ENCODE data around the gene C18orf63. TPM values are rescaled to one million over a fixed set of nuclear protein-coding genes. Genes with fewer than 3 reads are reported as not detected.

The C18orf63 gene
- total and polyA plus RNA-seq, 4 donors, result not detected

DNA sequence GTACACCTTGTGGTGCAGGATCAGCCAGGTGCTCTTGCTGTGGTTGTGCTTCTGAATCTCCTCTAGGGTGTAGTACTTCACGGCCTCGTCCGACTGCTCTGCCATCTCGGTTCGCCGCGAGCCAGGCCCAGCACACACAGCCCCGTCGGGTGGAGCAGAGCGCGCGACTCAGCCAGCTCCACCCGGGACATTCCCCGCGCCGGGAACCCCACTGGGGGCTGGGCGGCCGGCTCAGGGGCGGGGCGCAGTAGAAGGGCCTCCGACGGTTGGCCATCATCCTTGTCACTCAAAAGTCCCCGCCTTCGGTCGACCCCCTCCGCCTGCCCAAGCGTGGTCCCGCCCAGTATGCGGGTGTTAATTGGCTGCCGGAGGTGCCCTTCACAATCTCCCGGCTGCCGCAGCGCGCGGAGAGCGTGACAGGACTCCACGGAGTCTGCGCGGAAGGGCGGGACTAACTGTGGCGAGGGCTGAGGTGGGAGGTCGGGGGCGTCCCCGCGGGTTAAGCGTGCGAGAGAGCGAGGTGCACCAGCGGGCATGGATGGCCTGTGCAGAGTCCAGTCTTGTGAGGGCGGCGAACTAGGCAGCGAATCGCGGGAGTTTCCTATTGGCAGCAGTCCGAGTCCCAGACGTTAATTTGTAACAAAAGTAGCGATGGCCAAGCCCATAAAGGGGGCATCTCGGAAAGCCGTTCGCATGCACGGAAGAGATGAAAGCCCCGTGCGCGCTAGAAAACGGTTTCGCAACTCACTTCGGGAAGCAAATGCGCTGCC is 23.7 kb upstream of the C18orf63 start, which contains the start of gene CYB5A:
TSS of gene CYB5A (minus strand) at position 193 of the 770 bp plus-strand sequence. CDS start at position 105, 88 bp downstream.
- peak in 1 of 2 donors; percentile 67 for TF ChIP-seq GABPA (IDR thresholded peaks at IDR 0.05 in 1 of 2, conservative IDR thresholded peaks at IDR 0.05 in 1 of 2)
- TF ChIP-seq NR2F2 (IDR thresholded peaks at IDR 0.05), result peak; percentile 92
- peak; percentile 74 for TF ChIP-seq FOXA1 (IDR thresholded peaks at IDR 0.05)
- TF ChIP-seq YY1 (IDR thresholded peaks at IDR 0.05), result peak; percentile 83
- peak; percentile 97 for TF ChIP-seq RXRA (IDR thresholded peaks at IDR 0.05)
- peak; percentile 95 to 96 for TF ChIP-seq HNF4A (conservative IDR thresholded peaks at IDR 0.05)
- peak; percentile 95 for TF ChIP-seq MAX (IDR thresholded peaks at IDR 0.05)
- TF ChIP-seq JUND (IDR thresholded peaks at IDR 0.05), result peak; percentile 67 to 69
- peak; percentile 33 to 47 for TF ChIP-seq RAD21 (IDR thresholded peaks at IDR 0.05)
- TF ChIP-seq EGR1 (IDR thresholded peaks at IDR 0.05; ENCODE audit: low read depth in 2 of 2), result peak; percentile 56 to 87
- TF ChIP-seq, protein P1, sequence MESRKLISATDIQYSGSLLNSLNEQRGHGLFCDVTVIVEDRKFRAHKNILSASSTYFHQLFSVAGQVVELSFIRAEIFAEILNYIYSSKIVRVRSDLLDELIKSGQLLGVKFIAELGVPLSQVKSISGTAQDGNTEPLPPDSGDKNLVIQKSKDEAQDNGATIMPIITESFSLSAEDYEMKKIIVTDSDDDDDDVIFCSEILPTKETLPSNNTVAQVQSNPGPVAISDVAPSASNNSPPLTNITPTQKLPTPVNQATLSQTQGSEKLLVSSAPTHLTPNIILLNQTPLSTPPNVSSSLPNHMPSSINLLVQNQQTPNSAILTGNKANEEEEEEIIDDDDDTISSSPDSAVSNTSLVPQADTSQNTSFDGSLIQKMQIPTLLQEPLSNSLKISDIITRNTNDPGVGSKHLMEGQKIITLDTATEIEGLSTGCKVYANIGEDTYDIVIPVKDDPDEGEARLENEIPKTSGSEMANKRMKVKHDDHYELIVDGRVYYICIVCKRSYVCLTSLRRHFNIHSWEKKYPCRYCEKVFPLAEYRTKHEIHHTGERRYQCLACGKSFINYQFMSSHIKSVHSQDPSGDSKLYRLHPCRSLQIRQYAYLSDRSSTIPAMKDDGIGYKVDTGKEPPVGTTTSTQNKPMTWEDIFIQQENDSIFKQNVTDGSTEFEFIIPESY (IDR thresholded peaks at IDR 0.05), result peak; percentile 91
- peak; percentile 98 for TF ChIP-seq SP1 (IDR thresholded peaks at IDR 0.05)
- TF ChIP-seq, protein P2, sequence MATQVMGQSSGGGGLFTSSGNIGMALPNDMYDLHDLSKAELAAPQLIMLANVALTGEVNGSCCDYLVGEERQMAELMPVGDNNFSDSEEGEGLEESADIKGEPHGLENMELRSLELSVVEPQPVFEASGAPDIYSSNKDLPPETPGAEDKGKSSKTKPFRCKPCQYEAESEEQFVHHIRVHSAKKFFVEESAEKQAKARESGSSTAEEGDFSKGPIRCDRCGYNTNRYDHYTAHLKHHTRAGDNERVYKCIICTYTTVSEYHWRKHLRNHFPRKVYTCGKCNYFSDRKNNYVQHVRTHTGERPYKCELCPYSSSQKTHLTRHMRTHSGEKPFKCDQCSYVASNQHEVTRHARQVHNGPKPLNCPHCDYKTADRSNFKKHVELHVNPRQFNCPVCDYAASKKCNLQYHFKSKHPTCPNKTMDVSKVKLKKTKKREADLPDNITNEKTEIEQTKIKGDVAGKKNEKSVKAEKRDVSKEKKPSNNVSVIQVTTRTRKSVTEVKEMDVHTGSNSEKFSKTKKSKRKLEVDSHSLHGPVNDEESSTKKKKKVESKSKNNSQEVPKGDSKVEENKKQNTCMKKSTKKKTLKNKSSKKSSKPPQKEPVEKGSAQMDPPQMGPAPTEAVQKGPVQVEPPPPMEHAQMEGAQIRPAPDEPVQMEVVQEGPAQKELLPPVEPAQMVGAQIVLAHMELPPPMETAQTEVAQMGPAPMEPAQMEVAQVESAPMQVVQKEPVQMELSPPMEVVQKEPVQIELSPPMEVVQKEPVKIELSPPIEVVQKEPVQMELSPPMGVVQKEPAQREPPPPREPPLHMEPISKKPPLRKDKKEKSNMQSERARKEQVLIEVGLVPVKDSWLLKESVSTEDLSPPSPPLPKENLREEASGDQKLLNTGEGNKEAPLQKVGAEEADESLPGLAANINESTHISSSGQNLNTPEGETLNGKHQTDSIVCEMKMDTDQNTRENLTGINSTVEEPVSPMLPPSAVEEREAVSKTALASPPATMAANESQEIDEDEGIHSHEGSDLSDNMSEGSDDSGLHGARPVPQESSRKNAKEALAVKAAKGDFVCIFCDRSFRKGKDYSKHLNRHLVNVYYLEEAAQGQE (IDR thresholded peaks at IDR 0.05), result peak; percentile 84
- peak; percentile 69 for TF ChIP-seq FOXA2 (IDR thresholded peaks at IDR 0.05)
- TF ChIP-seq ATF3 (IDR thresholded peaks at IDR 0.05), result peak; percentile 47
- no peak for TF ChIP-seq CTCF (IDR thresholded peaks at IDR 0.05; ENCODE audit: low read depth, low read length, missing input control)
- TF ChIP-seq HNF4G (IDR thresholded peaks at IDR 0.05), result peak; percentile 87
- peak; percentile 96 for TF ChIP-seq TAF1 (conservative IDR thresholded peaks at IDR 0.05)
- DNase-seq (ENCODE audit: low spot score), result peak; percentile 99
- Histone ChIP-seq H3K27me3 (ENCODE audit: control insufficient read depth in 4 of 4, insufficient read depth in 4 of 4, low read length in 3 of 4) (no peaks in the 10 kb centered on the region), H3K4me1 (ENCODE audit: control insufficient read depth in 4 of 4, insufficient read depth in 4 of 4, low read length in 3 of 4) (peaks cover 0 to 22% (median 2%) of the 10 kb centered on the region in 4 donors), H3K27ac (ENCODE audit: low read depth in 1 of 2, low read length in 2 of 2) (peak within 1 kb of the TSS; percentile 83 to 92), H3K9ac (ENCODE audit: low read depth in 1 of 2, low read length in 2 of 2) (peak within 1 kb of the TSS; percentile 63 to 89), H3K36me3 (ENCODE audit: control insufficient read depth in 4 of 4, insufficient read depth in 3 of 4, low read depth in 1 of 4, low read length in 3 of 4) (peaks cover 0 to 4% (median 2%) of the 10 kb centered on the region in 4 donors), H3K4me3 (ENCODE audit: low read depth in 1 of 3, low read length in 3 of 3) (peak within 1 kb of the TSS; percentile 84 to 98 (median 94)), H3K9me3 (ENCODE audit: control insufficient read depth in 4 of 4, low read length in 3 of 4) (no peaks in the 10 kb centered on the region)
- under 1% methylated on average over 68 of the region's 68 CpGs for WGBS

Measured in liver (tissue), 9 donors.